Thymus (tissue), 11 donors: ENCODE results near the gene LMF1. TPM values are rescaled to one million over a fixed set of nuclear protein-coding genes. Genes with fewer than 3 reads are reported as not detected.
A peak's percentile ranks its signal among the peaks of the same experiment; 100 is the strongest.

Source experiments
- DNase-seq, 9 donors: peaks; one replicate each; pipeline ENCODE4 v3.0.0-alpha.2; 2013; ENCODE audit warnings: low spot score in 9 of 9, low read depth in 6 of 9, missing footprints in 1 of 9
- H3K27ac ChIP-seq, 2 donors: one replicate each; pipeline ENCODE4 v1.5.1; 2013; ENCODE audit warnings: control low read depth in 1 of 2, low read depth in 1 of 2, low read length in 1 of 2, mild to moderate bottlenecking in 1 of 2, moderate library complexity in 1 of 2
- H3K27me3 ChIP-seq, 2 donors: one replicate each; pipeline ENCODE4 v1.5.1; 2013; ENCODE audit warnings: low read length in 1 of 2; ENCODE audit not compliant: control insufficient read depth in 2 of 2, insufficient read depth in 1 of 2
- H3K36me3 ChIP-seq, 2 donors: one replicate each; pipeline ENCODE4 v1.5.1; 2013; ENCODE audit warnings: low read length in 1 of 2, mild to moderate bottlenecking in 1 of 2, moderate library complexity in 1 of 2; ENCODE audit not compliant: control insufficient read depth in 2 of 2, insufficient read depth in 2 of 2
- H3K4me1 ChIP-seq, 2 donors: one replicate each; pipeline ENCODE4 v1.5.1; 2013; ENCODE audit warnings: low read length in 2 of 2; ENCODE audit not compliant: control insufficient read depth in 2 of 2, insufficient read depth in 2 of 2
- H3K4me3 ChIP-seq, 2 donors: one replicate each; pipeline ENCODE4 v1.5.1; 2013; ENCODE audit warnings: low read length in 2 of 2, control low read depth in 1 of 2, mild to moderate bottlenecking in 1 of 2
- H3K9me3 ChIP-seq, 2 donors: one replicate each; pipeline ENCODE4 v1.5.1; 2013; ENCODE audit warnings: low read length in 1 of 2, mild to moderate bottlenecking in 1 of 2; ENCODE audit not compliant: control insufficient read depth in 2 of 2, insufficient read depth in 1 of 2
- WGBS: extraction: QIAGEN DNeasy Blood & Tissue Kit; methylation state at CpG from one replicate; pipeline ENCODE4 v1.1.7; 2013; 5-methylcytosine and 5-hydroxymethylcytosine counted together
- polyA plus RNA-seq: library from polyadenylated mRNA; stranded (reverse); fragments of 200-250 nt; gene quantifications from one replicate; pipeline ENCODE4 v1.2.3, GENCODE V29; 2013
- total RNA-seq: library from RNA; stranded (reverse); fragments of 120-200 nt; gene quantifications from one replicate; pipeline ENCODE4 v1.2.4, GENCODE V29; 2013
- donor health status: healthy.

The LMF1 gene
- total and polyA plus RNA-seq, 2 donors: 8.9 to 22.8 TPM

DNA sequence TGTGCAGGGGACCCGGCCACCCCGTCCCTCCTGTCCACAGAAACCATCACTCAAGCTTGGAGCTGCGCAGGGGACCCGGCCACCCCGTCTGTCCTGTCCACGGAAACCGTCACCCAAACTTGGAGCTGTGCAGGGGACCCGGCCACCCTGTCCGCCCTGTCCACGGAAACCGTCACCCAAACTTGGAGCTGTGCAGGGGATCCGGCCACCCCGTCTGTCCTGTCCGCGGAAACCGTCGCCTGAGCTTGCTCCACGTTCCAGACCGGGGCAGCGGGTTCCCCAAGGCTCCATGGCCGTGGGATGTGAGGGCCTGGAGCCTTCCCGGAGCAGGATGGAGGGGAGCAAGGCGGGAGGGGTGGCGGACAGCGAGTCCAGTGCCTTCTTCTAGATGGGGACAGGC is 36.0 kb upstream of the LMF1 start:
- Histone ChIP-seq H3K9me3 (no peaks in the 10 kb centered on the region), H3K4me1 (peaks cover 0 to 21% of the 10 kb centered on the region in 2 donors), H3K4me3 (no peak overlapping the region), H3K27ac (no peak overlapping the region), H3K36me3 (no peaks in the 10 kb centered on the region), H3K27me3 (peaks cover 2 to 25% of the 10 kb centered on the region in 2 donors)
- WGBS: 96% methylated on average over 25 of the region's 25 CpGs
- DNase-seq: no peak

DNA sequence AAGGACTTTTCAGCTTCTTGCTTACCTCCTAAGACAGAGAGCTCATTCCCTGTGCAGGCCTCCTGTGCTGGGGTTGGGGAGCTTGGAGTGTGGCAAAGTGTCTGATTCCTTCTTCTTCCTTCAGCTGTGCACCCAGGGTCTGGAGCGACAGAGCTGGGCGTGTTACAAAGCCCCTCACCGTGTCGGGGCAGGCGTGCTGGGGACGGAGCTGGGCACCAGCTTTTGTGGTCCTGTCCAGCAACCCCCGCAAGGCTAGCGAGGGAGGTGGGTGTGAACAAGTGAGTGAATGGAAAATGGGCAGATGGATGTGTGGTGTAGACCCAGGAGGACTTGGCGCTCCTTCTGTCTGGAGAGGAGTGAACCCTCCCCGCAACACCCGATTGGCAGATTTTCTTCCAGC is 34.5 kb upstream of the LMF1 start:
- H3K4me3 ChIP-seq: no peak overlapping the region
- H3K27ac ChIP-seq: no peak overlapping the region
- DNase-seq: no peak
- no peaks in the 10 kb centered on the region for H3K9me3 ChIP-seq
- peaks cover 0 to 14% of the 10 kb centered on the region in 2 donors for H3K27me3 ChIP-seq
- peaks cover 0 to 16% of the 10 kb centered on the region in 2 donors for H3K4me1 ChIP-seq
- WGBS: 97% methylated on average over 11 of the region's 11 CpGs
- no peaks in the 10 kb centered on the region for H3K36me3 ChIP-seq

DNA sequence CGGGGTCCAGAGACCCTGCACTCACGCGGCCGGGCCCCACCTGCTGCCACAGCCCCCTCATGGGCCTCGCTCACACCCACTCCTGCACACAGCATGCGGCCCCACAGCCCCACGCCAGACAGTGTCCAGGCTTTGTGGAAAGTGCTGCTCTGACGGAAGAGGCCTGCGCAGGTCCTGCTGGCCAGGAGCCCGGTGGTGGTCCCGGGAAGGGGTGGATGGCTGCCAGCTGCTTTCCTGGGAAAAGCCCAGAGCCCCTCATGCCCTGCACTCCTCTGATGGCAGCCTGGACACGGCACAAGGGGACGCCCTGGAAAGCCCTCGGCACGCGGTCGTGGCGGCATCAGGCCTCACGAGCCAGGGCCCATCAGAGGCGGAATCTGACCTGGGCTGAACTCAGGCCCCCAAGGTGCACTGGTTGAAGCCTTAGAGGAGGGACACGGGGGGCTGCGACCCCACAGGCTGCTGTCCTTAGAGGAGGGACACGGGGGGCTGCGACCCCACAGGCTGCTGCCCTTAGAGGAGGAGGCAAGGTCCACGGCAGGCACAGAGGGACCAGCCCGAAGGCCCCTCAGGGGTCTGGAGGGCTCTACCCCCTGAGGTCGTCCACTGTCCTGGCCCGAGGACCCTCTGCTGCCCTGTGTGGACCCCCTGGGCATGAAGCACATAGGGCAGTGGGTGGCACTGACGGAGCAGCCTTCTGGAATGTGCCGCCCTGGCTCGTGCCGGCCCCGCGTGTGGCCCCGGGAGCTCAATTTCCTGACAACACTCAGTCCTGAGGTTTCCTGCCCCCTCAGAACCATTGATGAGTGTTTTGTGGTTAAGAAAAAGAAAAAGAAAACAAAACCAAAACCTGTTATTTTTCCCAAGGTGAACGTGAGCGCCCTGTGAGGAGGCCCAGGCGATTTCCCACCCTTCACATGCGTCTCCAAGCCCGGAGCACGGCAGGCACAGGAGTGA is 32.9 kb upstream of the LMF1 start:
- H3K27ac ChIP-seq: no peak overlapping the region
- H3K4me1 ChIP-seq: peaks cover 0 to 7% of the 10 kb centered on the region in 2 donors
- 62% methylated on average over 41 of the region's 41 CpGs for WGBS
- no peak overlapping the region for H3K4me3 ChIP-seq
- DNase-seq: peak in 1 of 9 donors; percentile 37
- H3K27me3 ChIP-seq: peaks cover 0 to 15% of the 10 kb centered on the region in 2 donors
- no peaks in the 10 kb centered on the region for H3K9me3 ChIP-seq
- no peaks in the 10 kb centered on the region for H3K36me3 ChIP-seq

DNA sequence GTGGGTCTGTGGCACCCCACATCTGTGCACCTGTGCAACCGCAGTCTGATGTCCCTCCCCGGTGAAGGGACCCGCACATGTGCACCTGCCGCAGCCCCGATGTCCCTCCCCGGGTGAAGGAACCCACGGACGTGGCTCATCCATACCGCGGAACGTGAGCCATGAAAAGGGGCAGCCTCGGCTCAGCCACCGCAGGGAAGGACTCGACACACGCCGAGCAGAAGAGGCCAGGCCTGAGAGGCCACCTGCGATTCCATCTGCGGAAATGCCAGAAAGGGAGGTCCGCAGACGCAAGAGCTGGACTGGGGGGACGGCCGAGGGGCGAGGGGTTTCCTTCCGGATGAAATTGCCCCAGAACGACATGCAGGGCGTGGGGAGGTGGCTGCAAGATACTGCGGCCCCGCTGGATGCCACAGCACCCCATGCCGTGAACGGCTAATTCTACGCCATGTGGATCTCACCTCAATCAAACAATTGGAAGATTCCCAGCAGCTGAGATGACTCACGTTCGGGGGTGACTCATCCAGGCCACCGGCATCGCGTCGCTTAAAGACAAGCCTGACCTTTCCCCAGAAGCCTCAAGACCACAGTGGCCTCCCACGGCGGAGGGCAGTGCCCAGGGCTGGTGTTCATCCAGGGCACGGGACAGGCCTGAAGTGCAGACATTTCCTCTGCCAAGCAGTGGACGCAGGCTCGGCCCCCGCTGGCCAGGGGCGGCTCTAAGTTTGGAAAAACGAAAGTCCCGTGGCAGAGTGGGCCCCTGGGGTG is 31.8 kb upstream of the LMF1 start:
- Histone ChIP-seq H3K9me3 (no peaks in the 10 kb centered on the region), H3K4me1 (peaks cover 0 to 10% of the 10 kb centered on the region in 2 donors), H3K27me3 (peaks cover 9 to 25% of the 10 kb centered on the region in 2 donors), H3K4me3 (no peak overlapping the region), H3K36me3 (no peaks in the 10 kb centered on the region), H3K27ac (no peak overlapping the region)
- 92% methylated on average over 46 of the region's 46 CpGs for WGBS
- no peak for DNase-seq

DNA sequence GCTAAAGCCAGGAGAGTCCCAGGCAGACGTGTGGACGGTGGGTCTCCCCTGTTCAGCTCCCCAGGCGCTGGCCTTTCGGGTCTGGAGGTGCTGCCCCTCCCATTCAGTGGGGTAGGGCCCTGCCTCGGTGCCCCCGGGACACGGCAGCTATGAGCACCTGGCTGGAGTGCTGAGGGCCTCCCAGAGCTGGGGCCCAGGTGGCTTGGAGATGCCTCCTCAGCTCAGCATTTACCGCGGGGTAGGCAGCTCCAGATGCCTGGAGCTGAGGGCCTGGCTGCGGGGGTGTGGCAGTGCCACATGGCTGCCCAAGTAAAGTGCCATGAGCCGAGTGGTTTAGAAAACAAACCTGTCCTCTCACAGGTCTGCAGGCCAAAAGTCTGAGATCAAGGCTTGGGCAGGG is 30.3 kb upstream of the LMF1 start:
- H3K27ac ChIP-seq: no peak overlapping the region
- 96% methylated on average over 11 of the region's 11 CpGs for WGBS
- H3K9me3 ChIP-seq: peaks cover 2% of the 10 kb centered on the region in 2 donors
- peaks cover 0 to 10% of the 10 kb centered on the region in 2 donors for H3K4me1 ChIP-seq
- H3K27me3 ChIP-seq: peaks cover 14 to 36% of the 10 kb centered on the region in 2 donors
- H3K36me3 ChIP-seq: no peaks in the 10 kb centered on the region
- no peak for DNase-seq
- H3K4me3 ChIP-seq: no peak overlapping the region

DNA sequence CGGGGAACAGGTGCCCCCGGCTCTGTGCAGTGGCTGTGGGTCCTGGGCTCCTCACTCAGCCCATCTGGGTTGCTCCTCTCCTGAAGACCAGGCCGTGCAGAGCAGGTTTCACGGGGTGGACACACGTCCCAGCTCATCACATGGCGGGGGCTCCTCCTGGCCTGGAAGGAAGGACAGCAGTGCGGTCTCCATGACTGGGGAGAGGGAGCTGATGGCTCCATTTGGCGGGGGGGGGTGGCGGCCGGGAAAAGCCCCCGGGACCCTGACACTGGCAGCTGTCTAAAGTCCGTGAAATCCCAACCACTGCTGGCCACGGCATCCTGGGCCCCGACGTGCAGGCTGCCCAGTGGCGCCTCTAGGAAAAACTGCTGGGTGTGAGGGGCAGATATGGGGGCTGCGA is 29.8 kb upstream of the LMF1 start:
- Histone ChIP-seq H3K4me3 (no peak overlapping the region), H3K4me1 (peaks cover 0 to 10% of the 10 kb centered on the region in 2 donors), H3K9me3 (peaks cover 2 to 6% of the 10 kb centered on the region in 2 donors), H3K36me3 (no peaks in the 10 kb centered on the region), H3K27ac (no peak overlapping the region), H3K27me3 (peaks cover 14 to 38% of the 10 kb centered on the region in 2 donors)
- WGBS: 98% methylated on average over 17 of the region's 17 CpGs
- DNase-seq: no peak

DNA sequence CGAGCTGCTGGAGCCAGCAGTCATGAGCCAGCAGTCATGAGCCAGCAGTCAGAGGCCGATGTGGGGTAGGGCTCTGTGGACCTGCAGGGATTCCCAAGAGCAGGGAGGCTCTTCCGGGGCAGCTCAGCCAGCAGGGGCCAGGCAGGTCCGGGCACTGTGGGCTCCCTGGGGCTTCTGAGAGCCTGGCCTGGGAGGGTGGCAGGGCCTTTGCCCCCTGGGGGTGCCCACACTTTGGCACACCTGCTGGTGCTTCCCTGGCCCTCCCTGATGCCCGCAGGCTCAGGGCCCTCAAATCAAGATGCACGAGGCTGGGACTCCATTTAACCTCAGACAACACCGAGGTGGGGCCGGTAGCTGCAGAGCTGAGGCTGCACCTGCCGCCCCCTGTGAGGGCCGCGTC is 28.9 kb upstream of the LMF1 start:
- peaks cover 14 to 38% of the 10 kb centered on the region in 2 donors for H3K27me3 ChIP-seq
- H3K4me1 ChIP-seq: peaks cover 0 to 10% of the 10 kb centered on the region in 2 donors
- 94% methylated on average over 11 of the region's 11 CpGs for WGBS
- H3K9me3 ChIP-seq: peaks cover 7 to 15% of the 10 kb centered on the region in 2 donors
- no peak for DNase-seq
- H3K4me3 ChIP-seq: no peak overlapping the region
- H3K27ac ChIP-seq: no peak overlapping the region
- no peaks in the 10 kb centered on the region for H3K36me3 ChIP-seq

- WGBS: 89% methylated on average over 11 of the region's 11 CpGs
- DNase-seq: no peak
These were observed 27.8 kb upstream of the LMF1 start for GRCh38 chr16:998615-999014.

DNA sequence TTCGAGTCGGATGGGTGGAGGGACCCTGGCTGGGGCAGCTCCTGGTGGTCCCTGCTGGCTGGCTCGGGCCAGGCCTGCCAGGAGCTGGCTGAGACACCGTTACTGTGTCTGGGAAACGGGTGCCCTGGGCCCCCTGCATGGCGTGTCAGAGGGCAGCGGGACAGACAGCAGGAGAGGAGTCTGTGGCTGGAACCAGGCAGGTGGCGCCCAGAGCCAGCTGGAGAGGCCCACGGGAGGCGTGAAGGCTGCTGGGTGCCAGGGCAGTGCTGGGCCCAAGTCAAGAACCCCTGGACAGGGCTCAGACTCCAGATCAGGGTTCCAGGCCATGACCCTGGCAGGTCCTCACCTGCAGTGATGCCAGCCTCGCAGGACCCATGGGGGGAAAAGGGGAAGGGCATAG is 27.4 kb upstream of the LMF1 start:
- Histone ChIP-seq H3K27me3 (peaks cover 14 to 35% of the 10 kb centered on the region in 2 donors), H3K4me1 (peaks cover 0 to 2% of the 10 kb centered on the region in 2 donors), H3K4me3 (no peak overlapping the region), H3K9me3 (peaks cover 7 to 15% of the 10 kb centered on the region in 2 donors), H3K36me3 (no peaks in the 10 kb centered on the region), H3K27ac (peak overlapping the region in 1 of 2 donors; percentile 49)
- WGBS: 68% methylated on average over 11 of the region's 11 CpGs
- DNase-seq: no peak

More at GRCh38 chr16:998615-999014, 27.8 kb upstream of the LMF1 start:
- H3K27me3 ChIP-seq: peaks cover 14 to 37% of the 10 kb centered on the region in 2 donors
- H3K36me3 ChIP-seq: no peaks in the 10 kb centered on the region
- no peak overlapping the region for H3K4me3 ChIP-seq
- peaks cover 0 to 4% of the 10 kb centered on the region in 2 donors for H3K4me1 ChIP-seq
- H3K9me3 ChIP-seq: peaks cover 7 to 15% of the 10 kb centered on the region in 2 donors
- H3K27ac ChIP-seq: peak overlapping the region in 1 of 2 donors; percentile 31
